PC-3 (cell line): Measurements from ENCODE around the gene C6orf89.

ENCODE experiments used
- CTCF ChIP-seq: fragments of 300-600 bp; sonication (generic); conservative IDR thresholded peaks from 2 replicates; pipeline ENCODE4 v1.5.1; 2017; ENCODE audit warnings: antibody characterized with exemption, low read depth, mild to moderate bottlenecking, low read length
- EZH2 ChIP-seq: fragments of 300-600 bp; sonication (generic); IDR thresholded peaks from one replicate; pipeline ENCODE4 v1.6.1; 2017; ENCODE audit warnings: antibody characterized with exemption, mild to moderate bottlenecking, low read length; ENCODE audit not compliant: unreplicated experiment
- EZH2phosphoT487 ChIP-seq: fragments of 300-600 bp; sonication (generic); IDR thresholded peaks from 2 replicates; pipeline ENCODE4 v1.6.1; 2018; ENCODE audit warnings: mild to moderate bottlenecking, antibody characterized with exemption, low read length, borderline replicate concordance

- TF ChIP-seq CTCF, result no peak
- no peak for TF ChIP-seq EZH2
- no peak for TF ChIP-seq EZH2phosphoT487
Measured at GRCh38 chr6:36929607-36930006, 43.9 kb downstream of the C6orf89 start.
